22Rv1 (cell line): ENCODE measurements around the gene ERN1.
A peak's percentile ranks its signal among the peaks of the same experiment; 100 is the strongest.

Experiments used
- H3K27ac ChIP-seq: fragments of 450-650 bp; 2 replicates; pipeline ENCODE4 v1.5.1; 2017
- ZFX ChIP-seq: fragments of 450-650 bp; IDR thresholded peaks from 2 replicates; pipeline ENCODE4 v1.6.1; 2017; ENCODE audit warnings: antibody characterized with exemption, borderline replicate concordance
- TF ChIP-seq, protein P1 (sequence below): fragments of 450-650 bp; IDR thresholded peaks from 2 replicates; pipeline ENCODE4 v1.5.1; 2017; ENCODE audit warnings: mild to moderate bottlenecking

ERN1 gene

DNA sequence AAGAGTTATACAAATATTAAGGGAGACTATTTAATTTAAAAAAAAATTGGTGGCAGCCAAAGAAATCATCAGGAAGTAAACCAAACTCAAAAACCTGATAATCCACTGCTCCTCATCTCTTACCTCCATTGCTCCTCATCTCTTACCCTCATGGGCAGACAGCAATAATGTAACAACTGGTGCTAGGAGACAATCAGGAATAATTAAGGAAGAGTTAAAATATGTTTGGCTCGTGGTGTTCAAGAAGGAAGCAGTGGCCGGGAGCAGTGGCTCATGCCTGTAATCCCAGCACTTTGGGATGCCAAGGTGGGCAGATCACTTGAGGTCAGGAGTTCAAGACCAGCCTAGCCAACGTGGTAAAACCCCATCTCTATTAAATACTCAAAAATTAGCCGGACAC, 18.1 kb downstream of the ERN1 start:
- TF ChIP-seq ZFX, result no peak
- TF ChIP-seq, protein P1, sequence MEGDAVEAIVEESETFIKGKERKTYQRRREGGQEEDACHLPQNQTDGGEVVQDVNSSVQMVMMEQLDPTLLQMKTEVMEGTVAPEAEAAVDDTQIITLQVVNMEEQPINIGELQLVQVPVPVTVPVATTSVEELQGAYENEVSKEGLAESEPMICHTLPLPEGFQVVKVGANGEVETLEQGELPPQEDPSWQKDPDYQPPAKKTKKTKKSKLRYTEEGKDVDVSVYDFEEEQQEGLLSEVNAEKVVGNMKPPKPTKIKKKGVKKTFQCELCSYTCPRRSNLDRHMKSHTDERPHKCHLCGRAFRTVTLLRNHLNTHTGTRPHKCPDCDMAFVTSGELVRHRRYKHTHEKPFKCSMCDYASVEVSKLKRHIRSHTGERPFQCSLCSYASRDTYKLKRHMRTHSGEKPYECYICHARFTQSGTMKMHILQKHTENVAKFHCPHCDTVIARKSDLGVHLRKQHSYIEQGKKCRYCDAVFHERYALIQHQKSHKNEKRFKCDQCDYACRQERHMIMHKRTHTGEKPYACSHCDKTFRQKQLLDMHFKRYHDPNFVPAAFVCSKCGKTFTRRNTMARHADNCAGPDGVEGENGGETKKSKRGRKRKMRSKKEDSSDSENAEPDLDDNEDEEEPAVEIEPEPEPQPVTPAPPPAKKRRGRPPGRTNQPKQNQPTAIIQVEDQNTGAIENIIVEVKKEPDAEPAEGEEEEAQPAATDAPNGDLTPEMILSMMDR, result no peak
- no peak overlapping the region for H3K27ac ChIP-seq

DNA sequence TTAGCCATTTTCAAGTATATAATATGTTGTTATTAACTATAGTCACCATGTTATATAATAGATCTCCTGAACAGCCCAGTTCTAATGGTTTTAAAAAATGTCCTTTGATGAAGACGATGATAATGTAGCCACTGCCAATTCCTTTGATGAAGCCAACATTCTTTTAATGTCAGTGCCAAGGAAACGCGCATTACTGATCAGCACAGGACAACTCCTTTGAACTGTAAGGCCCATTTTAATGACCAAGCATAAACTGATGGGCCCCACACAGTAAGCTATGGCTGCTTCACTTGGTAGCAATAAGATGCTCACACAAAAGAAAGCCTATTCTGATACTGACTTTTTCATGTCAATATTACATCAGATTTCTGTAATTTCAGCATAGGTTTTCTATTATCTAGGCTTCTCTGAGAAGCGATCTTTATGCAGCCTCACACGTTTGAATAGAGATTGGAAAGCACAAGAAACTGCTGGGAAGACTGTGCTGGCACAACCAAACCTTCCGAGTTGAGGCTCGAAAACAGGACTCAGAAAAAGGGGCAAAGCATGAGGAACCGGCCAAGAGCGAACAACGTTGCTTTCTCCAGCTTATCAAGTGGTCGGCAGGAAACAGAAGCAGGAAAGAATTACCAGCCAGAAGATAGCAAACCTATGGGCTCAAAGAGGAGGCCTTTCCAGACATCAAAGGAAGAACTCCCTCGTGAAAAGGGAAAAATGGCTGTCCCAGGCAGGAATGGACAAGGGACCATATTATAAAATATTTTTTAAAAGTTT, 19.4 kb downstream of the ERN1 start:
- TF ChIP-seq ZFX, result no peak
- TF ChIP-seq, protein P1, result no peak
- no peak overlapping the region for H3K27ac ChIP-seq

DNA sequence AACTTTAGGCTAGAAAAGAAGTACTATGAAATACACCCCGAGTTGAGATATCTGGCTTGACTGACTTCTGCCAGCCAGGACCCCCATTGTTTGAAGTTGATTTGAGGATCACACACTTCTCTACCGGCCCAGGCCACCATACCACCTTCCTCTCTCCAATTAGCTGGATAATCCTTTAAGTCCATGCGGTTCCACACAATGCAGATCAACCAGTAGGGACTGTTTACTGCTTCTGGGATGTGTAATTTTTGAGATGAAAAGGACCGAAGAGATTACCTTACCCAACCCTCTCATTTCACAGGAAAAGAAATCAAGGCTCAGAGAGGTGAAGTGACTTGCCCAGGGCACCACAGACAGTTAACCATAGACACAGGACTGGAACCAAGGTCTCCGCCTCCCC, 20.5 kb downstream of the ERN1 start:
- no peak overlapping the region for H3K27ac ChIP-seq
- TF ChIP-seq, protein P1, result no peak
- no peak for TF ChIP-seq ZFX

DNA sequence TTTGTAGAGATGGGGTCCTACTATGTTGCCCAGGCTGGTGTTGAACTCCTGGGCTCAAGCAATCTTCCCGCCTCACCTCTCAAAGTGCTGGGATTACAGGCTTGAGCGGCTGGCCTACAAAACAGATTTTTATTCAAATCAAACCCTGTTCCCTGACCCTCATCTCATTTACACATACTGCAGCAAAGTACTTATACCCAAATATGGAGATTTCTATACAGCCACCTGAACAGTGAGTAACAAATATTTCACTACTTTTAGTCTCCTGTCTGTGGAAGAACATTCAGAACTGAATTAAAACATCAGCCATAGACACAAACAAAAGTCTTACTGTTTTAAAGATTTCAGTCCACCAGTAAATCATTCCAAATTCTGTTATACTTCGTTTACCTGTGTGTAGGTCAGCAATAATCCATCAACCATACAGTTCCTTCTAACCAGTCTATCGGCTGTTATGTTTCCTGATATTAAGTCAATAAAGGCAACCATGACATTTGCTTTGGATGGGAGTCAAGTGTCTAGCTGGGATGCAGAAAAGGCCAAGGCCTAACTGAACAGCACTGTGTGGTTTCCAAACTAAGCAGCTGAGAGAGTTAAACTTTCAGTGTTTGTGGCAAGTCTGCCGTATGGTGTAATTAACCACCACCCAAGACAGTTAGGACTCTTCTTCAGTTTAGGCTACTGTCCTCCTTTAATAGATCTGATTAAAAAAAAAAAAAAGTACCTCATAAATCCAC, 22.3 kb downstream of the ERN1 start:
- no peak for TF ChIP-seq ZFX
- TF ChIP-seq, protein P1, result no peak
- peak overlapping the region; percentile 68 for H3K27ac ChIP-seq

DNA sequence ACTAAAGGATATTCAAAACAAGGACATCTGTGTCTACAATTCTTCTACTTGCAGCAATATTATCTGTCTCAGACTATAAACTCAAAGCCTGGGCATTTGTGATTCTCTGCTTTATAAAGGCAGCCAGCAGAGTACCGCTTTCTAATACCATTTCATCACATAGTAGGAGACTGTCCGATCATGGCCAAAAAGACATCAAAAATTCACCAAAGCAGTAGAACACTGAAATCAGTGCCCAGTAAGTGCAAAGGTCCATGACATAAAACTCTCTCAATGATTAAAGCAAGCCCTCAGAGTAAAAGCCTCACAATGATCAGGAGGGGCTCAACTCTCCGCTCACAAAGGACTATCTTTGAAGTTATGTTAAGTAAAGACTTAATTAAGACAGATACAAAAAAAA, 23.0 kb downstream of the ERN1 start:
- TF ChIP-seq, protein P1, result no peak
- no peak for TF ChIP-seq ZFX
- peak overlapping the region; percentile 68 for H3K27ac ChIP-seq

DNA sequence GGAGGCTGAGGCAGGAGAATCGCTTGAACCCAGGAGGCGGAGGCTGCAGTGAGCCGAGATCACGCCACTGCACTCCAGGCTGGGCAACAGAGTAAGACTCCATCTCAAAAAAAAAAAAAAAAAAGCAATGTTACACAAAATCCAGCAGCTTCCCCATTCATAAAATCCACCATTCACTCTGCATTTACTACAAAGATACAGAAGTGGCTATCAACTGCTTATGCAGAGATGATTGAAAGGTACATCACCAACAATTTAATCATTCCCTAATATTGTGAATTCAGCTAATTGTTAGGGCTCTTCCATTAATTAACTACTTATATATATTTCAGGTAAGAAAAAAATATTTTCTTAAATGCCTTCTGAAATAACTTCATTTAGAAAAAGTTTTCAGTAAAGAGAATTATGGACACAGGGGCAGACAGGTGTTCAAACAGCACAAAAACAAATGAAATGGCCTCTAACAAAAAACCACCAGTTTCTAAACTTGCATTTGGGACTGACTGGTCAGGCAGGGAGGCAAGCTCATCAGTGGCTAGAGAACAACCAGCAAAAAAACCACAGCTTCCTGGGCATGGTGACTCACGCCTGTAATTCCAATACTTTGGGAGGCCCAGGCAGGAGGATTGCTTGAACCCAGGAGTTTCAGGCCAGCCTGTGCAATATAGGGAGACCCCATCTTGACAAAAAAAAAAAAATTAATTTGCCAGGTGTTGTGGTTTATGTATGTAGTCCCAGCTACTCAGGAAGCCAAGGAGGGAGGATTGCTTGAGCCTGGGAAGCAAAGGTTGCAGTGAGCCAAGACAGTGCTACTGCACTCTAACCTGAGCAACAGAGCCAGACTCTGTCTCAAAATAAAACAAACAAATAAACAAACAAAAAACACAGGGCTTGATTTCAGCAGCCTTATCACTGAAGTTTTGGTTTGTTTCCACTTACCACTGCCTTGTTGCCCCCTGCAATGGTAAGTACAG, 26.3 kb downstream of the ERN1 start:
- TF ChIP-seq, protein P1, result no peak
- TF ChIP-seq ZFX, result no peak
- no peak overlapping the region for H3K27ac ChIP-seq
